Measurements from ENCODE around the gene MPO. TPM values are rescaled to one million over a fixed set of nuclear protein-coding genes. Genes with fewer than 3 reads are reported as not detected.

Gene MPO
- total and polyA plus RNA-seq, 9 of the 15 experiments (the other 6 are each of a cell fraction or from before 2014, with no cell fraction given) = 0.04 to 0.47 (median 0.39) TPM; not detected in 6

DNA sequence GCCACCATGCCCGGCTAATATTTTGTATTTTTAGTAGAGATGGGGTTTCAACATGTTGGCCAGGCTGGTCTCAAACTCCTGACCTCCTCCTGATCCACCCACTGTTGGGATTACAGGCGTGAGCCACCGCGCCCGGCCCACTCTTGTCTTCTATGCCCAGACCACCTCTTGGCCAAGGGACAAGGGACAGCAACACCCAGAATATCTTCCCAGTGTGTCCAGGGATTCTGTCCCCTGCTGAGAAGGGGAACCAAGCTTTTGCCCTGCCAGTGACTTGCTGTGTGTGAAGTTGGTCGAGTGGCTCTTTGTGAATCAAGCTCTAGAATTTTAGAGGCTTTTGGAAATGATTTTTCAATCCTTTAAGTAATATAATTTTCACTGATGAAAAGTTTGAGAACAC, 1.7 kb upstream of the MPO start (continued):
- TF ChIP-seq, protein P1, sequence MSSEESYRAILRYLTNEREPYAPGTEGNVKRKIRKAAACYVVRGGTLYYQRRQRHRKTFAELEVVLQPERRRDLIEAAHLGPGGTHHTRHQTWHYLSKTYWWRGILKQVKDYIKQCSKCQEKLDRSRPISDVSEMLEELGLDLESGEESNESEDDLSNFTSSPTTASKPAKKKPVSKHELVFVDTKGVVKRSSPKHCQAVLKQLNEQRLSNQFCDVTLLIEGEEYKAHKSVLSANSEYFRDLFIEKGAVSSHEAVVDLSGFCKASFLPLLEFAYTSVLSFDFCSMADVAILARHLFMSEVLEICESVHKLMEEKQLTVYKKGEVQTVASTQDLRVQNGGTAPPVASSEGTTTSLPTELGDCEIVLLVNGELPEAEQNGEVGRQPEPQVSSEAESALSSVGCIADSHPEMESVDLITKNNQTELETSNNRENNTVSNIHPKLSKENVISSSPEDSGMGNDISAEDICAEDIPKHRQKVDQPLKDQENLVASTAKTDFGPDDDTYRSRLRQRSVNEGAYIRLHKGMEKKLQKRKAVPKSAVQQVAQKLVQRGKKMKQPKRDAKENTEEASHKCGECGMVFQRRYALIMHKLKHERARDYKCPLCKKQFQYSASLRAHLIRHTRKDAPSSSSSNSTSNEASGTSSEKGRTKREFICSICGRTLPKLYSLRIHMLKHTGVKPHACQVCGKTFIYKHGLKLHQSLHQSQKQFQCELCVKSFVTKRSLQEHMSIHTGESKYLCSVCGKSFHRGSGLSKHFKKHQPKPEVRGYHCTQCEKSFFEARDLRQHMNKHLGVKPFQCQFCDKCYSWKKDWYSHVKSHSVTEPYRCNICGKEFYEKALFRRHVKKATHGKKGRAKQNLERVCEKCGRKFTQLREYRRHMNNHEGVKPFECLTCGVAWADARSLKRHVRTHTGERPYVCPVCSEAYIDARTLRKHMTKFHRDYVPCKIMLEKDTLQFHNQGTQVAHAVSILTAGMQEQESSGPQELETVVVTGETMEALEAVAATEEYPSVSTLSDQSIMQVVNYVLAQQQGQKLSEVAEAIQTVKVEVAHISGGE (CRISPR knock-in tag; IDR thresholded peaks at IDR 0.05) = no peak
- TF ChIP-seq FOXM1 (IDR thresholded peaks at IDR 0.05; ENCODE audit: low read depth) = no peak
- no peak for TF ChIP-seq FOXM1 (CRISPR knock-in tag; IDR thresholded peaks at IDR 0.05; ENCODE audit: low read depth)
- no peak for TF ChIP-seq KAT7 (CRISPR knock-in tag; IDR thresholded peaks at IDR 0.05; ENCODE audit: borderline replicate concordance)
- TF ChIP-seq ZC3H4 (CRISPR knock-in tag; IDR thresholded peaks at IDR 0.05; ENCODE audit: borderline replicate concordance) = no peak
- TF ChIP-seq POLR2AphosphoS5 (IDR thresholded peaks at IDR 0.05; ENCODE audit: control insufficient read depth, insufficient read depth, low read depth, low read length) = no peak
- no peak for TF ChIP-seq CBX2 (IDR thresholded peaks at IDR 0.05; ENCODE audit: insufficient read depth, low read length, poor library complexity, severe bottlenecking)
